Fibroblast of lung (primary cell): ENCODE results near the gene TMEM269.

Experiments used
- CTCF ChIP-seq, 2 donors: IDR thresholded peaks in 1 of 2; conservative IDR thresholded peaks in 1 of 2; 1 replicate in 1 of 2; 2 replicates in 1 of 2; pipeline ENCODE4 v1.5.1; 2011 to 2012; ENCODE audit warnings: low read length in 2 of 2, control low read depth in 1 of 2, inconsistent platforms in 1 of 2, low read depth in 1 of 2, mild to moderate bottlenecking in 1 of 2
- EZH2 ChIP-seq: IDR thresholded peaks from 2 replicates; pipeline ENCODE4 v1.5.1; 2012; ENCODE audit warnings: low read length, control low read depth, mild to moderate bottlenecking; ENCODE audit errors: missing control alignments

GRCh38 chr1:42747125-42747524, 37.7 kb upstream of the TMEM269 start:
- no peak for TF ChIP-seq EZH2
- peak; percentile 48 to 61 for TF ChIP-seq CTCF (conservative IDR thresholded peaks at IDR 0.05 in 1 of 2, IDR thresholded peaks at IDR 0.05 in 1 of 2; ENCODE audit: low read depth in 1 of 2, low read length in 2 of 2)
